IPS DF 6.9 (cell line): Measurements from ENCODE around the gene CACNA2D3.

ENCODE experiments used
- DNase-seq: peaks from one replicate; pipeline ENCODE4 v3.0.0-alpha.2; 2013; ENCODE audit warnings: low read depth, low spot score
- H3K27ac ChIP-seq: one replicate; pipeline ENCODE4 v1.5.1; 2013; ENCODE audit warnings: low read length, control low read depth
- H3K27me3 ChIP-seq: 2 replicates; pipeline ENCODE4 v1.6.1; 2013; ENCODE audit warnings: mild to moderate bottlenecking, low read length; ENCODE audit not compliant: control insufficient read depth, insufficient read depth
- H3K36me3 ChIP-seq: 2 replicates; pipeline ENCODE4 v1.6.1; 2013; ENCODE audit warnings: low read length; ENCODE audit not compliant: control insufficient read depth, insufficient read depth
- H3K4me1 ChIP-seq: 2 replicates; pipeline ENCODE4 v1.6.1; 2013; ENCODE audit warnings: low read length; ENCODE audit not compliant: control insufficient read depth, insufficient read depth
- H3K4me3 ChIP-seq: 2 replicates; pipeline ENCODE4 v1.5.1; 2013; ENCODE audit warnings: mild to moderate bottlenecking, low read length
- H3K9me3 ChIP-seq: 2 replicates; pipeline ENCODE4 v1.6.1; 2013; ENCODE audit warnings: low read length, inconsistent platforms; ENCODE audit not compliant: control insufficient read depth, insufficient read depth
- WGBS: extraction: QIAGEN DNeasy Blood & Tissue Kit; methylation state at CpG from one replicate; pipeline ENCODE4 v1.1.7; 2013; ENCODE audit warnings: mixed read lengths, missing lambda C conversion rate; ENCODE audit not compliant: insufficient read length, insufficient coverage; 5-methylcytosine and 5-hydroxymethylcytosine counted together

CACNA2D3 gene

DNA sequence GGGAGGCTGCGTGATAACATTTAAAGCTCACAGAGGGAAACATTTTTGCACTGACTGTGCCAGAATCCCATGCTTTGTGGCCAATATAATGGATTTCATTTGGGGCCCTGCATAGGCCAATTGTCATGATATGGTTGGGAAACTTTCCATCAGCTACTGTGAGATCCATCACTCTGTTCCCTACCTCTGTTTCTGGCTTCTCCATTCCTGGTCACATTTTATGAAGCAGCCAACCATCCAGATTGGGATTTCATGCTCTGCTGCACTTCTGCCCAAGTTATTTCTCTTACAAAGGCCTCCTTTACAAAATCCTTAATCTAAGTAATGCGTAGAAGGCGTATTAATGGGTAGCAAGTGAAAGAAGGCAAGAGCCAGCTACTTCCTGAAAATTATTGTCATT lies 584.4 kb downstream of the CACNA2D3 start:
- Histone ChIP-seq H3K4me1 (peaks cover 1% of the 10 kb centered on the region; the same call in 1 of the 2 replicates), H3K27ac (no peak overlapping the region), H3K9me3 (no peaks in the 10 kb centered on the region), H3K4me3 (no peak overlapping the region), H3K27me3 (no peaks in the 10 kb centered on the region), H3K36me3 (no peaks in the 10 kb centered on the region)
- WGBS: no CpG with 5 or more reads among the region's 3 CpGs
- no peak for DNase-seq

DNA sequence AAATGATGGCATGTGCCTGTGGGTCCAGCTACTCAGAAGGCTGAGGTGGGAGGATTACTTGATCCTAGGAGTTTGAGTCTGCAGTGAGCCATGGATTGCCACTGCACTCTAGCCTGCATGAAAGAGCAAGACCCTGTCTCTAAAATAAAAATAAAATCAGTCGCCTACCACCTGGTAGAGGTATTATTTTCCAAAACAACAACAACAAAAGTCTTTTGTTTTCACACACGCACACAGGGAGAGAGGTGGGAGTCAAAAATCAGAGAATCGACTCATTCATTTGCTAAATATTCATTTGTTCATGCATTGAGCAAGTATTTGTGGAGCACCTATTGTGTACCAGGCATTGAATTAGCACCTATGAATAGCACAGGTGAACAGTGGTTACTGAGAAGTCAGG lies 587.4 kb downstream of the CACNA2D3 start:
- WGBS: no CpG with 5 or more reads among the region's 3 CpGs
- H3K9me3 ChIP-seq: no peaks in the 10 kb centered on the region
- H3K4me3 ChIP-seq: no peak overlapping the region
- H3K4me1 ChIP-seq: no peaks in the 10 kb centered on the region; the same call in 1 of the 2 replicates
- H3K36me3 ChIP-seq: no peaks in the 10 kb centered on the region
- no peak overlapping the region for H3K27ac ChIP-seq
- H3K27me3 ChIP-seq: no peaks in the 10 kb centered on the region
- DNase-seq: no peak

- no peaks in the 10 kb centered on the region for H3K36me3 ChIP-seq
- H3K27me3 ChIP-seq: no peaks in the 10 kb centered on the region
- no peaks in the 10 kb centered on the region for H3K9me3 ChIP-seq
- WGBS: no CpG with 5 or more reads among the region's 5 CpGs
- H3K4me3 ChIP-seq: no peak overlapping the region
- no peak overlapping the region for H3K27ac ChIP-seq
- DNase-seq: no peak
- H3K4me1 ChIP-seq: no peaks in the 10 kb centered on the region; the same call in 1 of the 2 replicates
These were observed 588.6 kb downstream of the CACNA2D3 start for GRCh38 chr3:54710954-54711353.

- DNase-seq: no peak
- no CpG with 5 or more reads among the region's 5 CpGs for WGBS
- peaks cover 2% of the 10 kb centered on the region for H3K4me1 ChIP-seq
- H3K36me3 ChIP-seq: 0 out of 2 replicates have a peak, but pooled peaks cover 1% of the 10 kb centered on the region
- H3K27ac ChIP-seq: no peak overlapping the region
- no peaks in the 10 kb centered on the region for H3K27me3 ChIP-seq
- H3K9me3 ChIP-seq: no peaks in the 10 kb centered on the region
- no peak overlapping the region for H3K4me3 ChIP-seq
These were observed 590.2 kb downstream of the CACNA2D3 start for GRCh38 chr3:54712539-54712938.

- Histone ChIP-seq H3K27me3 (no peaks in the 10 kb centered on the region), H3K9me3 (no peaks in the 10 kb centered on the region), H3K4me3 (no peak overlapping the region), H3K36me3 (0 out of 2 replicates have a peak, but pooled peaks cover 3% of the 10 kb centered on the region), H3K4me1 (peaks cover 3% of the 10 kb centered on the region), H3K27ac (no peak overlapping the region)
- no CpG with 5 or more reads among the region's 1 CpG for WGBS
- DNase-seq: no peak
These were observed 590.7 kb downstream of the CACNA2D3 start for GRCh38 chr3:54713031-54713430.

DNA sequence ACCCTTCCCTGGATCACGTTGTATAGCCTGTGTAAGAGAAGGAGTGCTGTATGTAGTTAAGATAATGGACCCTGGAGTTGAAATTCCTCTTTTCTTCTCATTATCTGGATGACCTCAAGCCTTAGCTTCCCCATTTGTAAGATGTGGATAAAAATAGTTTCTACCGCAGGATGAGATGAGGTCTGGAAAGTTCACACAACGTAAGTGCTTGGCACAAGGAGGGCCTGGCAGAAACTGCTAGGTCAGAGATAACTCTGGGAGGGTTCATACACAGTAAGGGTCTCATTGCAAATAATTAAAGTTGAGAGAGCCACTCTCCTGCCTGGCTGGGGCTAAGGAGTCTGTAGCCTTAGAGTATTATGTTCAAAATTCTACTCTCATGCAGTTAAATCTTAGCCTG lies 591.1 kb downstream of the CACNA2D3 start:
- no peaks in the 10 kb centered on the region for H3K9me3 ChIP-seq
- DNase-seq: no peak
- WGBS: no CpG with 5 or more reads among the region's 3 CpGs

GRCh38 chr3:54714035-54714434 lies 591.7 kb downstream of the CACNA2D3 start:
- H3K4me1 ChIP-seq: peaks cover 3% of the 10 kb centered on the region
- no peak overlapping the region for H3K4me3 ChIP-seq
- H3K9me3 ChIP-seq: no peaks in the 10 kb centered on the region
- H3K36me3 ChIP-seq: 0 out of 2 replicates have a peak, but pooled peaks cover 3% of the 10 kb centered on the region
- H3K27ac ChIP-seq: no peak overlapping the region
- DNase-seq: no peak
- no peaks in the 10 kb centered on the region for H3K27me3 ChIP-seq
- WGBS: no CpG with 5 or more reads among the region's 5 CpGs

More for the DNA sequence above, 591.1 kb downstream of the CACNA2D3 start:
- Histone ChIP-seq H3K36me3 (0 out of 2 replicates have a peak, but pooled peaks cover 3% of the 10 kb centered on the region), H3K4me3 (no peak overlapping the region), H3K27me3 (no peaks in the 10 kb centered on the region), H3K27ac (no peak overlapping the region), H3K4me1 (peaks cover 3% of the 10 kb centered on the region)

- 100% methylated on average over 7 of the region's 18 CpGs for WGBS
- H3K4me3 ChIP-seq: no peak overlapping the region
- no peaks in the 10 kb centered on the region for H3K9me3 ChIP-seq
- H3K27me3 ChIP-seq: no peaks in the 10 kb centered on the region
- no peak for DNase-seq
- H3K27ac ChIP-seq: no peak overlapping the region
- H3K36me3 ChIP-seq: 0 out of 2 replicates have a peak, but pooled peaks cover 3% of the 10 kb centered on the region
- peaks cover 3% of the 10 kb centered on the region for H3K4me1 ChIP-seq
These were observed 595.2 kb downstream of the CACNA2D3 start for GRCh38 chr3:54717506-54717905.

- no peak overlapping the region for H3K27ac ChIP-seq
- WGBS: no CpG with 5 or more reads among the region's 1 CpG
- no peak for DNase-seq
- 0 out of 2 replicates have a peak, but pooled peaks cover 3% of the 10 kb centered on the region for H3K36me3 ChIP-seq
- H3K9me3 ChIP-seq: no peaks in the 10 kb centered on the region
- no peak overlapping the region for H3K4me3 ChIP-seq
- H3K4me1 ChIP-seq: peaks cover 3% of the 10 kb centered on the region
- H3K27me3 ChIP-seq: no peaks in the 10 kb centered on the region
These were observed 597.6 kb downstream of the CACNA2D3 start for GRCh38 chr3:54719914-54720313.

- no peaks in the 10 kb centered on the region for H3K27me3 ChIP-seq
- H3K4me1 ChIP-seq: peaks cover 3% of the 10 kb centered on the region
- 0 out of 2 replicates have a peak, but pooled peaks cover 3% of the 10 kb centered on the region for H3K36me3 ChIP-seq
- no peak overlapping the region for H3K27ac ChIP-seq
- no peak for DNase-seq
- no CpG with 5 or more reads among the region's 1 CpG for WGBS
- H3K4me3 ChIP-seq: no peak overlapping the region
- no peaks in the 10 kb centered on the region for H3K9me3 ChIP-seq
These were observed 598.3 kb downstream of the CACNA2D3 start for GRCh38 chr3:54720604-54721003.

GRCh38 chr3:54731732-54732445 lies 609.5 kb downstream of the CACNA2D3 start:
- no CpG with 5 or more reads among the region's 10 CpGs for WGBS
- H3K27me3 ChIP-seq: no peaks in the 10 kb centered on the region
- H3K27ac ChIP-seq: no peak overlapping the region
- H3K36me3 ChIP-seq: no peaks in the 10 kb centered on the region
- H3K4me3 ChIP-seq: no peak overlapping the region
- DNase-seq: no peak
- H3K4me1 ChIP-seq: no peaks in the 10 kb centered on the region
- H3K9me3 ChIP-seq: no peaks in the 10 kb centered on the region
